ENCODE results near the gene EYA2.
"Not testable (repeated sequence)": the region's sequence is repeated elsewhere in the genome, so short reads cannot be mapped to it uniquely, and the experiment has no call there.

Gene EYA2

DNA sequence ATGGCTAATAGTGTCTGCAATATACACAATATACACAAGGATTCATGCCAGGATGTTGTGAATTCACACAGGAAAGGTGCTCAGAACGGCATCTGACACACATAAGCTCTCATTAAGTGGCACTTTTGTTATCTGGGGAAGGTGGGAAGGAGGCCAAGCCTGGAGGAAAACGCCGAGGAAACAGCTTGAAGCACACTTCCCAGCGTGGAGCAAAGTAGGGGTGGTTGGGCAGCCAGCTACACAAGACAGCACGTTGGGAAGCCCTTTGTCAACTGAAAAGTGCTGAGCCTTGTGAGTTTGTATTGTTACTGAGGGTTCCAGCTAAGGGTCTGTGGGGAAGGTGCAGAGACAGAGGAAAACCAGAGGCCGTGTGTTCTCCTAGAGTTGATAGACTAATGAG, 280.9 kb downstream of the EYA2 start:
- no peak for DNase-seq (ENCODE audit: low read depth in 2 of 2)

DNA sequence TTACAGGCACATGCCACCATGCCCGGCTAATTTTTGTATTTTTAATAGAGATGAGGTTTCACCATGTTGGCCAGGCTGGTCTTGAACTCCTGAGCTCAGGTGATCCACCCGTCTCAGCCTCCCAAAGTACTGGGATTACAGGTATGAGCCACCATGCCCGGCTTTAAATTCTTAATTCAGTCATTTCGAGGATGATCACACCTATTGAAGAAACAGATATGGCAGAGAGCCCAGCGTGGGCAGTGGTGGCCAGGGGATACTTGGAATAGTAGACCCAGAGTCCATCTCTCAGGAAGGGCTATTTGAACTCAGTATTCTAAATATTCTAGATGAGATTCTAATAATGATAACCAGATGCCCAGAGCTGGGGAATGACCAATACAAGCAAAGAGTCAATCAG, 281.6 kb downstream of the EYA2 start:
- DNase-seq (ENCODE audit: low read depth in 2 of 2): not testable (repeated sequence)

- DNase-seq (ENCODE audit: low read depth in 2 of 2): no peak
These were observed 283.6 kb downstream of the EYA2 start for GRCh38 chr20:47178277-47178676.

DNA sequence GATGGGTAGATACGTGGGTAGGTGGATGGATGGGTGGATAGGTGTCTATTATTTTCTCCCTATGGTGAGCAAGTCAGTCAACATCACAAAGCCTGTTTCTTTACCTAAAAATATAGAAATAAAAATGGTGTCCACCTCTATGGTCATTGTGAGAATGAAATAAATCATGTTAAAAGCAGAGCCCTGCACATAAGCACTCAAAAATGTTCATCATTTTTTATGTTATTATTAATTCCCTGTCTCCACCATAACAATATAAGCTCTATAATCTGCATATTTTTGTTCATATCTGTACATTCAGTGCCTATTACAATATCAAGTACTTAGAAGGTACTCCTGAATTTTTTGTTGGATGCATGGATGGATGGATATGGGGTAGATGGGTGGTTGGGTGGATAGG, 284.2 kb downstream of the EYA2 start:
- DNase-seq (ENCODE audit: low read depth in 2 of 2): no peak

DNA sequence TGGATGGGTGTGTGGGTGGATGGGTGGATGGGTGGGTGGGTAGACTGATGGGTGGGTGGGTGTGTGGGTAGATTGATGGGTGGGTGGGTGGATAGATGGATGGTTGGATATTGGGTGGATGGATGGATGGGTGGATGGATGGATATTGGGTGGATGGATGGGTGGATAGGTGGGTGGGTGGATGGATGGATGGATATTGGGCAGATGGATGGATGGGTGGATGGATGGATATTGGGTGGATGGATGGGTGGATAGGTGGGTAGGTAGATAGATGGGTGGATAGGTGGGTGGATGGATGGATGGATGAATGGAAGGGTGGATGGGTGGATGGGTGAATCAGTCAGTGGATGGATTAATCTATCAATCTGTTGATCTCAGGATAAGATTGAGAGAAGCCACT, 284.6 kb downstream of the EYA2 start:
- no peak for DNase-seq (ENCODE audit: low read depth in 2 of 2)

DNA sequence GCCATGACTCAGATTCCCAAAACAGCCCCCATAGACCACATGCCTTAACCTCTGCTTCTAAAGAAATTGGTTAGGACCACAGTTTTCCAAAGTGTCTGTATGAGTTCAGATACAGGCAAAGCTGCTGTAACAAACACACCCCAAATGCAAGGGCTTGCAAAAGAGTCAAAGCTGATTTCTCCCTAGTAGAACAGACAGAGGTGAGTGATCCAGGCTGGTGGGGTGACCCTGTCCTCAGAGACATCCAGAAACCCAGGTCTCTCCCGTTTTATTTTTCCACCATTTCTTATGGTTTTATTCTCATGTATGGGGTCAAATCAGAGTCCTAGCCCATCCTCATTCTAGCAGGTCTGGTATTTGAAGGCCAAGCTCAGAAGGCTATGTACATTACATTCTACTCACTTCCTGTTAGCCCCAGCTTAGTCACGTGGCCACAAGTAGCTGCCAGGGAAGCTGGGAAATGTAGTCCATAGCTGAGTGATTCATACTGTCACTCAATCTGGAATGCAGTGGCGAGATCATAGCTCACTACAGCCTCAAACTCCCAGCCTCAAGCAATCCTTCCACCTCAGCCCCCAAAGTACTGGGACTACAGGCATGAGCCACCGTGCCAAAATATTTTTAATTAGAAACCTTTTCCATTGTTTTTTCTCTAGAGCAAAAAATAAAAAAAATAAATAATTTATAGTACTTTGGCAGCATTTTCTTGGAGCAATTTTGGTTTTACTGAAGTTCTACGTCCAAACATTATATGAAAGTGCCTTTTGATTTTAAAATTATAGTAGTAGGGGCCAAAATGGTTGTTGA, 286.6 kb downstream of the EYA2 start:
- no peak for DNase-seq (ENCODE audit: low read depth in 2 of 2)

GRCh38 chr20:47183367-47183766, 288.7 kb downstream of the EYA2 start:
- no peak for DNase-seq (ENCODE audit: low read depth in 2 of 2)

DNA sequence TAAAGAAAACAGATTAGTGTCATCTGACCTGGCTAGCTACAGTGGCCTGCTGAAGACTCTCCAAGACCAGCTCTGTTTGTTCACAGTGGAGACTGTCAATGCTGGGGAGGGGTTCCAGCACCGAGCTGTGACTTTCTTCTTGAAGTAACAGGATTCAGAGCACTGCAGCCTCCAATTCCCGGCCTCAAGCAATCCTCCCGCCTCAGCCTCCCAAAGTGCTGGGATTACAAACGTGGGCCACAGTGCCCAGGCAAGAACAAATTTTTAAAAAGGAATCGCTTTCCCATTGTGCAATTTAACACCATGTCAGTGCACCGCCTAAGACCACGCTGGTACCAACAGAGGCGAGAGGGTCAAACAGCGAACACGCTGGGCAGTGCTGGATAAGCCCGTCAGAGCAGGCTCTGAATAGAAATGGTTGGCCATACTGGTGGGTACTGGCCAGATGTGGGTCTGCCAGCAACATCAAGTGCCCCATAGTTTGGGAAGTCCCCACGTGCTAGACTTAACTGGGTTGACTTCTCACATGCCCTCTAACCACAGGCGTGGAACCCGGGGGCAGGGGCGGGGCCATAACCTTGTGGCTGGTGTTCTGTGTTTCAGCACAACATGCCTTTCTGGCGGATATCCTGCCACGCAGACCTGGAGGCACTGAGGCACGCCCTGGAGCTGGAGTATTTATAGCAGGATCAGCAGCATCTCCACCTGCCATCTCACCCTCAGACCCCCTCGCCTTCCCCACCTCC, 293.0 kb downstream of the EYA2 start:
- DNase-seq (ENCODE audit: low read depth in 2 of 2): no peak

GRCh38 chr20:47188540-47188939, 293.9 kb downstream of the EYA2 start:
- DNase-seq (ENCODE audit: low read depth in 2 of 2): no peak

- DNase-seq (ENCODE audit: low read depth in 2 of 2): no peak
These were observed 294.4 kb downstream of the EYA2 start for GRCh38 chr20:47189060-47189459.

DNA sequence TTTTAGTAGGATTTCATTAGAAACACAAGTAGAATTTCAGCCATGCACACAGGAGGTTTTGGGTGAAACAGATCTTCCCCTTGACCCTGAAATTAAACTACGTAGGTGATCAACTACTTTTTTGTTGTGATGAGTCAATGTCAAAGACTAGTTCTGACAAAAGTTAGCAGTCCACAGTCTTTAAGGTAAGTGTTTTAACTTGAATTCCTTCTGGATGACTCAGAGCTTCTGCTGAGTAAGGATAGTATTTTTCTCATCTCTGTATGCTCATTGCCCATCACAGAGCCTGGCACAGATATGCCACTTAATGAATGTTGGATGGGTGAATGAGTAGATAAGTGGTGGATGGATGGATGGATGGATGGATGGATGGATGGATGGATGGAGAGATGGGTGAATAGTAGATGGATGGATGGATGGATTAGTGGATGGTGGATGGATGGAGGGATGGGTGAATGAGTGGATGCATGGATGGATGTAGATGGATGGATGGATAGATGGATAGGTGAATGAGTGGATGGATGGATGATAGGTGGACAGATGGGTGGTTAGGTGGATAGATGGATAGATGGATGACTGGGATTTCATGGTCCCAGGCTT, 296.5 kb downstream of the EYA2 start:
- no peak for DNase-seq (ENCODE audit: low read depth in 2 of 2)

DNA sequence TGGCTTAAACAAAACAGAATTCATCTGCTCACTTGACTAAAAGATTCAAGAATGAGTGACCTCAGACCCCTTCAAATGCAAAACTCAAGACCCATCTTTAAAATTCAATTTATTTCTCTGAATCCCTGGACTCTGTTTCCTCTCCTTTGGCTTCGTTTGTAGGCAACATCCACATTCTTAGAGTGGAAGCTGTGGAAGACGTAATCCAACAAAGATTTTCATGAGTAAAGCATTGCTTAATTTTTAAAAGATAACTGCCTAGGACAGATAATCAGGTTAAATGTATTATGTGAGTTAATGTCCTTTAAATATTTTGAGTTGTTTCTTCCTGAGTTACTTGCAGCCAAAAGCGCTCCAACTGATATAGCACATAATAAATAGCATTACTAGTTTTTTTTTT, 297.3 kb downstream of the EYA2 start:
- DNase-seq (ENCODE audit: low read depth in 2 of 2): no peak

DNA sequence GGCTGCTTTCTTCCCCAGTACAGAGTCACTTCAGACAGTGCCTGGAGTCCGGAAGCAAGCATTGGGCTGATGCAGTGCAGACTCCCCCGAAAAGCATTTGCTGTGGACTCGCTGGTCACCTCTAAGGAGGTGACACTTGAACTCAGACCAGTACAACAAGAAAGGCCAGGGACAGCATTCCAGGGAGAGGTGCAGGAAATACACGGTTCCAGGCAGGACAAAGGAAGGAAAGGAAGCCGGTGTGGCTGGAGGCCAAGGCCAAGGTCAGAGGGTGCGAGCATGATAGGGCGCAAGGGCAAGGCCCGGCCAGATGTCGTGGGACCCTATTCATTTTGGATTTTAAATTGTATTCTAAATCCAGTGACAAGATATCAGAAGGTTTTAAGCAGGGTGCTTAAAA, 300.9 kb downstream of the EYA2 start:
- no peak for DNase-seq (ENCODE audit: low read depth in 2 of 2)

- peak; percentile 54 to 74 for DNase-seq (ENCODE audit: low read depth in 2 of 2)
These were observed 301.7 kb downstream of the EYA2 start for GRCh38 chr20:47196091-47197081.

DNA sequence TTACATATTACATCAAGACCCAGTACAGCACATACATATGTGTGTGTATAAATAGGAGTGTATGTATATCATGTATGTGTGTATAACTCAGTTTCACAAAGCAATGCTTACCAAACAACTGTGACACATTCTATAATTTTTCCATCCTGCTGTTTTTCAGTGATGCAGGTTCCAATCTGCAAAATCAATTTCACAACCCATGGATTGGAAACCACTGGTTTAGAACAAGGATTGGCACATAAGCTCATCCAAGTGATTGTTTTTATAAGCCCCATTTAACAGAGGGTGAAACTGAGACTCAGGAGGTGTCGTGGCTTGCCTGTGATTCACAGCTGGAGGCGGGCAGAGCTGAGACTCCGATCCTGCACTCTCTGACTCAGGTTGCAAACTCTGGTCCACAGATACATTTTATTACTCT, 303.6 kb downstream of the EYA2 start:
- peak in 1 of 2 donors; percentile 49 for DNase-seq (ENCODE audit: low read depth in 2 of 2)

GRCh38 chr20:47198996-47199552, 304.4 kb downstream of the EYA2 start:
- no peak for DNase-seq (ENCODE audit: low read depth in 2 of 2)

GRCh38 chr20:47201074-47201730, 306.6 kb downstream of the EYA2 start:
- DNase-seq (ENCODE audit: low read depth in 2 of 2): no peak

DNA sequence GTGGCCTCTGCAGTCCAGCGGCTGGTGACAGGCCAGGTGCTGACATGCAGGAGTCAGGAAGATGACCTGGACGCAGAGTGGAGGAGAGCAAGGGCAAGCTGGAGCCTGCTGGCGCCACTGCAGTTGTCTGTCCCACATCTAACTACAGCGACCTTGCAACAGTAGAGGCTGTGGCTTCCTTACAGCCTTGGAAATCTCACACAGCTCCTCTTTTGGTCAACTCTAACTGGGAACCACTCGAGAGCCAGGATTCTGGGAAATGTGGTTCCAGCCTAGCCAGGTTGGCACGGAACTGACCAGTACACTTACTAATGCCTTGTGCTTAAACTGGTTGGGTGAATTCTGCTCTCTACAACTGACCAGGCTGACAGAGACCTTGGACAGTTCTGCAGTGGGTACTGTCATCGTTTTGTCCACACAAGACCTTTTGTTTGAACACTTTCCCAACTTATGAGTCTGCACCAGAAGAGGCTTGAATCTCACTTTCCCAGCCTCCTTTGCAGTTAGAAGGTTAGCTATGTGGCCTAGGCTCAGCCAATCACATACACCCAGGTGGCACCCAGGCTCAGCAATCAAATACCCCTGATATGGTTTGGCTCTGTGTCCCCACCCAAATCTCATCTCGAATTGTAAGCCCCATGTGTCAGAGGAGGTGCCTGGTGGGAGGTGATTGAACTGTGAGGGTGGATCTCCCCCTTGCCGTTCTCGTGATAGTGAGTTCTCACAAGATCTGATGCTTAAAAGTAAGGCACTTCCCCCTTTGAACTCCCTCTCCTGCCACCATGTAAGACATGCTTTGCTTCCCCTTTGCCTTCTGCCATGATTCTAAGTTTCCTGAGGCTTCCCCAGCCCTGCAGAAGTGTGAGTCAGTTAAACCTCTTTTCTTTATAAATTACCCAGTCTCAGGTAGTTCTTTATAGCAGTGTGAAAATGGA, 308.4 kb downstream of the EYA2 start:
- DNase-seq (ENCODE audit: low read depth in 2 of 2): no peak

DNA sequence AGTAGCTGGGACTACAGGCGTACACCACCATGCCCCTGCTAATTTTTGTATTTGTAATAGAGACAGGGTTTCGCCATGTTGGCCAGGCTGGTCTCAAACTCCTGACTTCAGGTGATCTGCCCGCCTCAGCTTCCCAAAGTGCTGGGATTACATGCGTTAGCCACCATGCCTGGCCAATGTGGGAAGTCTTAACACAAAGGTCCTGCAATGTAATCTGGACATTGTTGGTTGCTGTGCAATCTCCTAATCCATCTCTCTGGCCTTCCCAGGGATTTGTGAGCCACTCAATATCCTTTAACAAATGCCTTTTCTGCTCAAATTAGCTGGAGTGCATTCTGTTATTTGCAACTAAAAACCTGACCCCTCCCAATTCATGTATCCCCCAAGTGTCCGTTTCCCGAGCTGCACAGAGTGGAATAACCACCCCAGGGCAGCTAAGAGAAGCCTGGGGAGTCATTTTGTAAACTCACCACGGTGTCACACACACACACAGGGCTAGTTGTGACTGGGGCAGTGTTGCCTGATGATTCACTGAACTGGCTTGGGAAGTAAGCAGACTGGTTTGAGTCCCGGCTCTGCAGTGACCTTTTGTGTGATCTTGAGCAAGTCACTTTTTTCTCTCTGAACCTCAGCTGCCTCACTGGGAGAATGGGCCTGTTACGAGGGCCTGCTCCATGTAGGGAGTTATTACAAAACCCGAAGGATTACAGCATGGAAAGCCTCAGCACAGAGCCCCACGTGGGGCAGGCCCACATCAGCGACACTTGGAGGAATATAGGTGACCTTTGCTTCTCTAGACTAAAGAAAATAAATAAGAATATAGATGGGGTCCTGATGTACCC, 309.6 kb downstream of the EYA2 start:
- no peak for DNase-seq (ENCODE audit: low read depth in 2 of 2)
